ENCODE results near the gene KCTD4.
"Not testable (repeated sequence)": the region's sequence is repeated elsewhere in the genome, so short reads cannot be mapped to it uniquely, and the experiment has no call there.

Gene KCTD4

GRCh38 chr13:45215392-45216077 lies 14.7 kb upstream of the KCTD4 start:
- DNase-seq, result no peak

GRCh38 chr13:45209229-45209628 lies 8.4 kb upstream of the KCTD4 start:
- DNase-seq, result no peak

GRCh38 chr13:45208132-45208531 lies 7.3 kb upstream of the KCTD4 start:
- DNase-seq, result no peak

- DNase-seq, result no peak
Observed at GRCh38 chr13:45207319-45207718, 6.5 kb upstream of the KCTD4 start.

- no peak for DNase-seq
Observed at GRCh38 chr13:45206340-45206739, 5.5 kb upstream of the KCTD4 start.

GRCh38 chr13:45205124-45205523 lies 4.3 kb upstream of the KCTD4 start:
- DNase-seq, result no peak

- peak; percentile 25 for DNase-seq
Observed at GRCh38 chr13:45199711-45200110, 1.1 kb downstream of the KCTD4 start.

- DNase-seq, result no peak
Observed at GRCh38 chr13:45198924-45199323, 1.9 kb downstream of the KCTD4 start.

GRCh38 chr13:45198041-45198440 lies 2.8 kb downstream of the KCTD4 start:
- no peak for DNase-seq

GRCh38 chr13:45196622-45197021 lies 4.2 kb downstream of the KCTD4 start:
- DNase-seq, result no peak

GRCh38 chr13:45196096-45196495 lies 4.7 kb downstream of the KCTD4 start:
- DNase-seq, result no peak

GRCh38 chr13:45195421-45195820 lies 5.4 kb downstream of the KCTD4 start:
- peak; percentile 21 for DNase-seq

GRCh38 chr13:45194081-45194939 lies 6.5 kb downstream of the KCTD4 start:
- DNase-seq, result no peak

GRCh38 chr13:45191874-45192273 lies 9.0 kb downstream of the KCTD4 start:
- DNase-seq, result no peak

GRCh38 chr13:45189511-45189910 lies 11.3 kb downstream of the KCTD4 start:
- DNase-seq, result peak; percentile 91

GRCh38 chr13:45189077-45189476 lies 11.8 kb downstream of the KCTD4 start:
- DNase-seq, result not testable (repeated sequence)

GRCh38 chr13:45185286-45185685 lies 15.6 kb downstream of the KCTD4 start:
- DNase-seq, result no peak

GRCh38 chr13:45184693-45185092 lies 16.2 kb downstream of the KCTD4 start:
- DNase-seq, result no peak

GRCh38 chr13:45180713-45181601 lies 19.9 kb downstream of the KCTD4 start:
- no peak for DNase-seq

- DNase-seq, result no peak
Observed at GRCh38 chr13:45180303-45180702, 20.5 kb downstream of the KCTD4 start.

- DNase-seq, result no peak
Observed at GRCh38 chr13:45179428-45179827, 21.4 kb downstream of the KCTD4 start.

- DNase-seq, result no peak
Observed at GRCh38 chr13:45178349-45179162, 22.3 kb downstream of the KCTD4 start.
